GM18511 (cell line): ENCODE measurements around the gene LEFTY1.
"Not testable (repeated sequence)": the region's sequence is repeated elsewhere in the genome, so short reads cannot be mapped to it uniquely, and the experiment has no call there.

Experiments used
- ATAC-seq: cut with Tn5 transposase; IDR thresholded peaks from one replicate; pipeline ENCODE4 v1.9.1; 2021; ENCODE audit warnings: mild to moderate bottlenecking, moderate library complexity; ENCODE audit not compliant: unreplicated experiment

LEFTY1 gene

DNA sequence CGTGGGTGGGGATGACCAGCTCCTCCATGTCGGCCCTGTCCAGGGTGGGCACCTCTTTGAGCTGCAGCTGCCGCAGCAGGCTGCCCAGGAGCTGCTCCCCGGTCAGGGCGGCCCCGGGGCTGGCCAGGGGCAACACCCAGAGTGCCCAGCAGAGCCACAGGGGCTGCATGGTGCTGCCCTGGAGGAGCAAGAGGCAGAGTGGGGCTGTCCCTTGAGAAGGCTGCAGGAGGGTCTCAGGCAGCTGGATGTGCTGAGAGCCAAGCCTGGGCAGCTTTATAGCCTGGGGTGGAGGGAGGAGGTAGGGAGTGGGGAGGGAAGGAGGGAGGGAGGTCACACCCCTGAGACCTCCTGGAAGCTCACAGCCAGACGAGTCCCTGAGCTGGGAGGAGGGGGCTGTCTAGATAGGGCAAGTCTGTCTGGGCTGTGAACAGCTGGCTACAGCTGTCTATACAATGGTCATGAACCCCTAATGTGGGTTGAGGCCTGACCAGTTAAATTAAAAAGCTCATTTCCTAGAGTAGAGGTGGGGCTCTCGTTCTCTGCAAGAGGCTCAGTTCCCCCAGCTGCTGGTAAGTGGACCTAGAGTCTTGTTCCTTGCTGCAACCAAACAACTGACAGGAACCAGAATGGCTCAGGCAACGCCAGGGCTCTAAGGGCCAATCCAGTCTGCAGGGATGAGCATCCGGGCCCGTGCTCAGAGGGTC lies at the start of gene LEFTY1:
Gene LEFTY1, minus strand, starts transcription at position 249 of the 704 bp plus-strand sequence. Its CDS starts 80 bp downstream, at position 169.
- ATAC-seq: no peak

GRCh38 chr1:225937048-225937968 lies 48.4 kb upstream of the LEFTY1 start:
- no peak for ATAC-seq

- ATAC-seq: no peak
Observed at GRCh38 chr1:225936523-225936922, 47.6 kb upstream of the LEFTY1 start.

- not testable (repeated sequence) for ATAC-seq
Observed at GRCh38 chr1:225936086-225936485, 47.1 kb upstream of the LEFTY1 start.

- no peak for ATAC-seq
Observed at GRCh38 chr1:225934711-225935110, 45.8 kb upstream of the LEFTY1 start.

GRCh38 chr1:225933072-225933471 lies 44.1 kb upstream of the LEFTY1 start:
- ATAC-seq: no peak

GRCh38 chr1:225931270-225932136 lies 42.6 kb upstream of the LEFTY1 start:
- ATAC-seq: no peak

DNA sequence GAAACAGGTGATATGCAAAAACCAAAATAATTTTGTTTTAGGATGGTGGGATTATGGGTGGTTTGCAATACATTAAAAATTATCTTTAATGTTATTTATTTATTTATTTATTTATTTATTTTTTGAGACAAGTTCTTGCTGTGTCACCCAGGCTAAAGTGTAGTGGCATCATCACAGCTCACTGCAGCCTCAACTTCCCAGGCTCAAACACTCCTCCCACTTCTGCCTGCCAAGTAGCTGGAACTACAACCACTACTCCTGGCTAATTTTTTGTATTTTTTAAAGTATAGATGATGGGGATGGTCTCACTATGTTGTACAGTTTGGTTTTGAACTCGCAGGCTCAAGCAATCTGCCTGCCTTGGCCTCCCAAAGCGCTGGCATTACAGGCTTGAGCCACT lies 41.6 kb upstream of the LEFTY1 start:
- no peak for ATAC-seq

DNA sequence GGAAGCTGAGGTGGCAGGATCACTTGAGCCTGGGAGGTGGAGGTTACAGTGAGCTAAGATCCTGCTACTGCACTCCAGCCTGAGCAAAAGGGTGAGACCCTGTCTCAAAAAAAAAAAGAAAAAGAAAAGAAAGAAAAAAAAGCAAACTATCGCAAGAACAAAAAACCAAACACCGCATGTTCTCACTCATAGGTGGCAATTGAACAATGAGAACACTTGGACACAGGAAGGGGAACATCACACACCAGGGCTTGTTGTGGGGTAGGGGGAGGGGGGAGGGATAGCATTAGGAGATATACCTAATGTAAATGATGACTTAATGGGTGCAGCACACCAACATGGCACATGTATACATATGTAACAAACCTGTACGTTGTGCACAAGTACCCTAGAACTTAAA lies 40.5 kb upstream of the LEFTY1 start:
- not testable (repeated sequence) for ATAC-seq

- no peak for ATAC-seq
Observed at GRCh38 chr1:225928186-225929175, 39.5 kb upstream of the LEFTY1 start.

DNA sequence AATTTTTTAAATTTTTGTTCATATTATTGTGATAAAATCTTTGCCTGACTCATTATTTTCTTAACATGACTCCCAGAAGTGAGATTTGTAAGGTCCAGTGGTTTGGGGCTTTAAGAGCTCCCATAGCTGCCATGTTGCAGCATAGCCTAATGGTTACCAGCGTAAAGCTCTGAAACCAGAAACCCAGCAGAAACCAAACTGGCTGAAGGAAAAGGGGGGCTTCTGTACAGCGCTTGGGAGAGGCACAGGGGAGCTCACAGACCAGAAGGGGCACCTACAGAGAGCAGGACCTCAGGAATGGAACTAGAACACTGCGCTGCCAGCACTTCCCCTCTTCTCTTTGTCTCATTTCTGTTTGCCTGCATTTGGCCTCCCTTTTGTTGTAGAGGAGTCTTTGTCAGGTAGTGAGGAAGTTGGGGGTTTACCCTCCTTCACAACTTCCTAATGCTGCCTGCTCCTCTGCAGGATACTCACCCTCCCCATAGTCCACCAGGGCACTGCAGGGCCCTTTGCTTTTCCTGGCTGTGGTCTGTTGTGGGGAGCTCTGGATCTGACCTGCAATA lies 37.7 kb upstream of the LEFTY1 start:
- no peak for ATAC-seq

DNA sequence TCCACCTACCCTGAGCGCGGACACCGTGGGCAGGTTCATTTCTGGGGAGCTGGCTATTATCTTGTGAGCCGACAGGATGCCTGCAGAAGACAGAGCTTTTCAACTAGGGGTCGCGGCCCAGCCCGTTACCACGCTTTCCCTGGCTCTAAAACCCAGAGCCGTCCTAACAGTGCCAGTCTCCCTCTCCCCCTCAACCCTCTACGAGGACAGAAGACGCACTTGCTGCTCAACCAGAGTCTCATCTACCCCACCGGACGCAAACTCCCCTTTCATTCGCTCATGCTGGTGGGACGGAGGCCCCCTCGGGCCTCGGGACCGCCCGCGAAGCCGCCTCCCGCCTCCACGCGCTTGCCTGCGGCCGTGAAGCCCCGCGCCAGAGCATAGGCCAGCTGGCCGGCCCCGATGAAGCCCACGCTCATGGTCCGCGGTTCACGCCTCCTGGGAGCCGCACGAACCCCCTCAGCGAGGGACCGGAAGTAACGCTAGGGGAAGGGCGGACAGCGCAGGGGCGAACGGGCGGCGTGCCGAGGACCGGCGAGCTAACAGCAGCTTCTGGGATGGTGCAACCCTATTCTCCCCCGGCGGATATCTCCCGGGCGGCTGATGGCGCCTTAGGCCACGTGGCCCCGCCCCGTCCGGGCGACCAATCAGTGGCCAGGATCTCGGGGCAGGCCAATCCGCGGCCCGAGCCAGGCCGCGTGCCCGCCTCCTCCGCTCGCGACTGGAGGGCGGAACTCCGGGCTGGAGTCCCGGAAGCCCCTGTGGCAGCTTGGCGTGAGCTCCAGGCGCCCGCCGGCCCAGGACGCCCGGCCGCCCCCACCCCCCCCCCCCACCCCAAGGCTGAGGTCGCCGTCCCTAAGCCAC lies 35.0 kb upstream of the LEFTY1 start, which contains the start of gene PYCR2:
Gene PYCR2, minus strand, starts transcription at position 559 of the 864 bp plus-strand sequence. Its CDS starts 140 bp downstream, at position 419.
- peak; percentile 98 for ATAC-seq

- no peak for ATAC-seq
Observed at GRCh38 chr1:225923381-225923691, 34.4 kb upstream of the LEFTY1 start.

- ATAC-seq: no peak
Observed at GRCh38 chr1:225921734-225922709, 33.1 kb upstream of the LEFTY1 start.

DNA sequence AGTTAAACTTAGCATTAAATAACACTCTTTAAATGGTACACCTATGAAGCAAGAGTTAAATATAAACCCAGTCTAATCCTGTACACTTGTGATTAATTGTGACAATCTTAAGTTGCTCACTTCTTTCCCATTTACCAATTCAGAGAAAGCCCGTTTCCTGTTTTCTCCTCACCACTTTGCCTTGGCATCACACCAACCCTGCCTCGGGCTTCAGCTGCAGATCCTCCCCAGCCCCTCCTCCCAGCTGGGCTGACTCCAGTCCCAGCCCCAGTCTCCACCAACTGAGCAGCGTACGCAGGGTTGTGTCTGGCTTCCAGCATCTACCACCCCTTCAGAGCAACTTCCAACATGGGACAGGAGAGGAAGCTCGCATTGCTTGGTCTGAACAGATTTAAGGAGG lies 31.0 kb upstream of the LEFTY1 start:
- no peak for ATAC-seq

GRCh38 chr1:225918280-225918679 lies 29.3 kb upstream of the LEFTY1 start:
- ATAC-seq: no peak

DNA sequence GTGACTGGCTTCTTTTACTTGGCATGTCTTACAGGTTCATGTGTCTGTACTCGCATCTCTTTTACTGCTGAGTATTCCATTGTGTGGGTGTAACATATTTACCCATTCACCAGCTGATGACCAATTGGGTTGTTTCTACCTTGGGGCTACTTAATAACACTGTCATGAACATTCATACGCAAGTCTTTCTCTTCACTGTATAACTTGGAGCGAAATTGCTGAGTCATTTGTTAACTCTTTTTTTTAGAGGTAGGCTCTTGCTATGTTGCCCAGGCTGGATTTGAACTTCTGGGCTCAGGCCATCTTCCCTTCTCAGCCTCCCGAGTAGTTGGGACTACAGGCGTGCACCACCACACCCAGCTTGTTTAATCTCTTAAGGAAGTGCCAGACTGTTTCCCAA lies 28.6 kb upstream of the LEFTY1 start:
- no peak for ATAC-seq
